MG63 (cell line): ENCODE results near the gene AOC2. TPM values are rescaled to one million over a fixed set of nuclear protein-coding genes. Genes with fewer than 3 reads are reported as not detected.
A peak's percentile ranks its signal among the peaks of the same experiment; 100 is the strongest.

Experiments used
- DNase-seq: peaks from one replicate; pipeline ENCODE4 v3.0.0-alpha.2; 2020
- H3K27me3 ChIP-seq: fragments of 250-450 bp; sonication (Bioruptor Pico); 2 replicates; pipeline ENCODE4 v1.5.1; 2020; ENCODE audit warnings: mild to moderate bottlenecking, moderate library complexity
- H3K36me3 ChIP-seq: fragments of 250-450 bp; sonication (Bioruptor Pico); 2 replicates; pipeline ENCODE4 v1.5.1; 2020; ENCODE audit warnings: mild to moderate bottlenecking, moderate library complexity
- H3K4me3 ChIP-seq: fragments of 250-450 bp; sonication (Bioruptor Pico); 2 replicates; pipeline ENCODE4 v1.5.1; 2020; ENCODE audit warnings: mild to moderate bottlenecking, moderate library complexity
- H3K9me3 ChIP-seq: fragments of 250-450 bp; sonication (Bioruptor Pico); 2 replicates; pipeline ENCODE4 v1.5.1; 2020; ENCODE audit warnings: mild to moderate bottlenecking, moderate library complexity
- total RNA-seq: library from RNA; depleted of rRNA; stranded (reverse); fragments of >200 nt; shearing (Covaris generic); gene quantifications from 2 replicates; pipeline ENCODE4 v1.2.3, GENCODE V29; 2014; ENCODE audit warnings: low replicate concordance; rRNA removed

Gene AOC2, protein sequence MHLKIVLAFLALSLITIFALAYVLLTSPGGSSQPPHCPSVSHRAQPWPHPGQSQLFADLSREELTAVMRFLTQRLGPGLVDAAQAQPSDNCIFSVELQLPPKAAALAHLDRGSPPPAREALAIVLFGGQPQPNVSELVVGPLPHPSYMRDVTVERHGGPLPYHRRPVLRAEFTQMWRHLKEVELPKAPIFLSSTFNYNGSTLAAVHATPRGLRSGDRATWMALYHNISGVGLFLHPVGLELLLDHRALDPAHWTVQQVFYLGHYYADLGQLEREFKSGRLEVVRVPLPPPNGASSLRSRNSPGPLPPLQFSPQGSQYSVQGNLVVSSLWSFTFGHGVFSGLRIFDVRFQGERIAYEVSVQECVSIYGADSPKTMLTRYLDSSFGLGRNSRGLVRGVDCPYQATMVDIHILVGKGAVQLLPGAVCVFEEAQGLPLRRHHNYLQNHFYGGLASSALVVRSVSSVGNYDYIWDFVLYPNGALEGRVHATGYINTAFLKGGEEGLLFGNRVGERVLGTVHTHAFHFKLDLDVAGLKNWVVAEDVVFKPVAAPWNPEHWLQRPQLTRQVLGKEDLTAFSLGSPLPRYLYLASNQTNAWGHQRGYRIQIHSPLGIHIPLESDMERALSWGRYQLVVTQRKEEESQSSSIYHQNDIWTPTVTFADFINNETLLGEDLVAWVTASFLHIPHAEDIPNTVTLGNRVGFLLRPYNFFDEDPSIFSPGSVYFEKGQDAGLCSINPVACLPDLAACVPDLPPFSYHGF
- total RNA-seq: 0.36 TPM in 1 of 2 replicates, not detected in the other

DNA sequence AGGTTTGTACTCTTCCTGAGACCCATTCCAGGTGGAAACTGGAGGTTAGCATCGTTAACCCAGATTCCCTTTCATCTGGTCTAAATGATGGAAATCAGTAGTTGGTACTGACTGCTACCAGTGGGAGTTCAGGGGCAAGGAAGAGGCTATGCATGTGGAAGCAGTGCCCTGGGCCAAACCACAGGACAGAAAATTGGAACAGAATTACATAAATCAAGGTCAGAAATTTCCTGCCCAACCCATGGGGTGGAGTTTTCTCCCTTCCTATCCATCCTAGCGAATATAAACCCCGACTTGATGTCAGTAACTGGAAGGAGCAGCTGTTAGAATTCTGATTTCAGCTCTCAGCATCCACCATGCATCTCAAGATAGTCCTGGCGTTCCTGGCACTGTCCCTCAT, at the start of gene AOC2:
Gene AOC2, plus strand, starts transcription at position 310 of the 400 bp plus-strand sequence. Its CDS starts 47 bp downstream, at position 357.
- no peak within 1 kb of the TSS for H3K4me3 ChIP-seq
- H3K36me3 ChIP-seq: peaks cover 66% of the 10 kb centered on the region
- DNase-seq: no peak

DNA sequence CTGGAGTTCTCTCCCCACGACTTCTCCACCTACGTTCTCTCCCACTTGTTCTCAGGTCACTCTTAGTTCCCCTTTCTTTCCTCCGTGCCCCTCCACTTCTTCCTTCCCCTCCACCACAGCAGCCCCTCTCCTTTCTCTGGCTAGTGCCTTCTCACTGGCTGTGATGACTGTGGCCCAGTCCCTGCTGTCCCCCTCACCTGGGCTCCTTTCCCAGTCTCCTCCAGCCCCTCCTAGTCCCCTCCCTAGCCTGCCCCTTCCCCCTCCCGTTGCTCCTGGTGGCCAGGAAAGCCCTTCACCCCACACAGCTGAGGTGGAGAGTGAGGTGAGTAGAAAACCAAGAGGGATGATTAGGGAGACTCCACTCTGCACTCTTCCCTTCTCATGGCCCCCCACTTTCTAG, 49.3 kb upstream of the AOC2 start:
- Histone ChIP-seq H3K4me3 (no peak overlapping the region), H3K9me3 (no peaks in the 10 kb centered on the region), H3K36me3 (peaks cover 17% of the 10 kb centered on the region), H3K27me3 (no peaks in the 10 kb centered on the region)
- no peak for DNase-seq

More for the DNA sequence above, at the start of gene AOC2:
- Histone ChIP-seq H3K27me3 (no peaks in the 10 kb centered on the region), H3K9me3 (no peaks in the 10 kb centered on the region)

DNA sequence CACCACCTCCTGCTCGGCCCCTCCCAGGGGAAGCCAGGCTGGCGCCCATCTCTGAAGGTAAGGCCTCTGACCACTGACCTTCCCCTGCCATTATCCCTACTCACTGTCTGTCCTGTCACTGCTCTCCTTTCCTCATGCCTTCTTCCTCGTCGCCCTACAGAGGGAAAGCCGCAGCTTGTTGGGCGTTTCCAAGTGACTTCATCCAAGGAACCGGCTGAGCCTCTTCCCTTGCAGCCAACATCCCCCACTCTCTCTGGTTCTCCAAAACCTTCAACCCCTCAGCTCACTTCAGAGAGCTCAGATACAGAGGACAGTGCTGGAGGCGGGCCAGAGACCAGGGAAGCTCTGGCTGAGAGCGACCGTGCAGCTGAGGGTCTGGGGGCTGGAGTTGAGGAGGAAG, 48.9 kb upstream of the AOC2 start:
- Histone ChIP-seq H3K9me3 (no peaks in the 10 kb centered on the region), H3K4me3 (no peak overlapping the region), H3K27me3 (no peaks in the 10 kb centered on the region), H3K36me3 (peaks cover 17% of the 10 kb centered on the region)
- DNase-seq: no peak

DNA sequence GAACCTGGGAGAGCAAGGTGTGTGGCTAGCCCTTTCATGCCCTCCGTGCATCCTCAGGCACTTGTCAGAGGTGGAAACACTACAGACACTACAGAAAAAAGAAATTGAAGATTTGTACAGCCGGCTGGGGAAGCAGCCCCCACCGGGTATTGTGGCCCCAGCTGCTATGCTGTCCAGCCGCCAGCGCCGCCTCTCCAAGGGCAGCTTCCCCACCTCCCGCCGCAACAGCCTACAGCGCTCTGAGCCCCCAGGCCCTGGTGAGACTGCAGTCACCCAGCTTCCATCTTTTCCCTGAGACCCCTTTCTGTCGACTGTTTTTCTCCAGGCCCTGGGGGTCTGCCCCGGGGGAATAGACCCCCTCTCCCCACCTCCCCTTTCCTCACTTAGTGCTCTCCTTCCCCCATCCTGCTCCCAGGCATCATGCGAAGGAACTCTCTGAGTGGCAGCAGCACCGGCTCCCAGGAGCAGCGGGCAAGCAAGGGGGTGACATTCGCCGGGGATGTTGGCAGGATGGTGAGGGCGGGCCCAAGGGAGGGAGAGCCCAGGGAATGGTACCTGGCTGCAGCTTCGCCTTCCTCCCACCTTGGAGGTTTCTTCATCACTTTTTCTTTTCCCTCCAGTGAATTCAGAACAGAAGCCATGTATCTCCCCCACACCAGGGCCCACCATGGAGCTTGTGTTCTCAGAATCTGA, 48.2 kb upstream of the AOC2 start:
- no peak overlapping the region for H3K4me3 ChIP-seq
- no peaks in the 10 kb centered on the region for H3K27me3 ChIP-seq
- H3K9me3 ChIP-seq: no peaks in the 10 kb centered on the region
- no peak for DNase-seq
- peaks cover 17% of the 10 kb centered on the region for H3K36me3 ChIP-seq

DNA sequence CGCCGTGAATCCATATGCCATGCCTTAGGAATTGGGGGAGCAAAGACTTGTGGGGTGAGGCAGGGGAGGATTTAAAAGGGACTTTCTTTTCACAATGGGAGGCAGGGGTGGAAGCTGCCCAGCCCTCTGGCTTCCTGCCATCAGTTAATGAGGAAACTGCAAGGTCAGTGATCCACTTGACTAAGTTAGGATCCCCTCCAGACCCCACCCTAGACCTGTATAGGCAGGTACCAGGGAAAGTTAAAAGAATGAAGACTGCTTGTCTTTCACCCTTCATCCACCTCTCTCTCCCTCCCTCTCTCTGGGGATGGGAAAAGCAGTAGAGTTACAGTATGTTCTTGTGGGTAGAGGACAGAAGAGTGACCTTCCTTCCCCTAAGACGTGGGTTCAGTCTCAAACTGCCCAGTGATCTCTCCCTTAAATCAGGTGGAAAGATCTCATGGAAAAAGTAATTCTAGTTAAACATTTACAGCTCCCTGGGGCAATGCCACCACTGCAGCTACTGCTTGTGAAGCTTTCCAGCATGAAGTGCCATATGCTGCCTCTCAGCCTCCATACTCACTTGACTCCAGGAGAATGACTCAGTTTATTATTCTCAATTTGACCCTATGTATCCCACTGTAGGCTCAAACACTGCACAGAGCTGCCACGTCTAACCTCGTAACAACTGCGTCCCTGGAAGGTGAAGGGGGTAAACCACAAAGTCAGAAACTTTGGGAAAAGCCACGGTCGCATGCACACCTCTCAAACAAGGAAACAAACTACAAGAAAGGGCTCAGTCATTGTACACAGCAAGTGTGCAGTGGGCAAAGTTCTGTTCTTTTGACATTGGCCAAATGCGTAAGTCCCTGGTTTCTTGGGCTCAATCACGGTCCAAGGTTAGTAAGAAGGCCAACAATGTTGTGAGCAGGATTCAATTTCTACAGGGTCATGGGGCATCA, 47.0 kb upstream of the AOC2 start:
- H3K27me3 ChIP-seq: 0 out of 2 replicates have a peak, but pooled peaks cover 3% of the 10 kb centered on the region
- peaks cover 17% of the 10 kb centered on the region for H3K36me3 ChIP-seq
- no peak for DNase-seq
- H3K9me3 ChIP-seq: no peaks in the 10 kb centered on the region
- H3K4me3 ChIP-seq: peak overlapping the region; percentile 95

DNA sequence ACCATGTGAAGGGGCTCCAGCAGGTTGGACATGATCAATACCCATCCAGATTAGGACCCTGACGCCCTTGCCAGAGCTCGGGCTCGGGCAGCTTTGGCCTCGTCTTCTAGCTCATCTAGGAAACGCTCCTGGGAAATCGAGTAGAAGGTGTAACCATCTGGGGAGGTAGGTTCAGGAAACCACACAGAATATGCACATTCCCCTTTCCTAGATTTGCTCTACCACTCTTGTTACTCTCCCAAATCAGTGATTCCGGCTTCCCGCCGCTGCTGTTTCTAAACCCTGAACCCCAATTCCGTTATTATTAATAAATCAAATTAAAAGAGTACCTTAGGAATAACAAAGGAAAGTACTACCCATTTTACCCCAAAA, 46.4 kb upstream of the AOC2 start:
- H3K36me3 ChIP-seq: peaks cover 17% of the 10 kb centered on the region
- H3K9me3 ChIP-seq: no peaks in the 10 kb centered on the region
- no peak for DNase-seq
- 0 out of 2 replicates have a peak, but pooled peaks cover 3% of the 10 kb centered on the region for H3K27me3 ChIP-seq
- H3K4me3 ChIP-seq: peak overlapping the region; percentile 95

DNA sequence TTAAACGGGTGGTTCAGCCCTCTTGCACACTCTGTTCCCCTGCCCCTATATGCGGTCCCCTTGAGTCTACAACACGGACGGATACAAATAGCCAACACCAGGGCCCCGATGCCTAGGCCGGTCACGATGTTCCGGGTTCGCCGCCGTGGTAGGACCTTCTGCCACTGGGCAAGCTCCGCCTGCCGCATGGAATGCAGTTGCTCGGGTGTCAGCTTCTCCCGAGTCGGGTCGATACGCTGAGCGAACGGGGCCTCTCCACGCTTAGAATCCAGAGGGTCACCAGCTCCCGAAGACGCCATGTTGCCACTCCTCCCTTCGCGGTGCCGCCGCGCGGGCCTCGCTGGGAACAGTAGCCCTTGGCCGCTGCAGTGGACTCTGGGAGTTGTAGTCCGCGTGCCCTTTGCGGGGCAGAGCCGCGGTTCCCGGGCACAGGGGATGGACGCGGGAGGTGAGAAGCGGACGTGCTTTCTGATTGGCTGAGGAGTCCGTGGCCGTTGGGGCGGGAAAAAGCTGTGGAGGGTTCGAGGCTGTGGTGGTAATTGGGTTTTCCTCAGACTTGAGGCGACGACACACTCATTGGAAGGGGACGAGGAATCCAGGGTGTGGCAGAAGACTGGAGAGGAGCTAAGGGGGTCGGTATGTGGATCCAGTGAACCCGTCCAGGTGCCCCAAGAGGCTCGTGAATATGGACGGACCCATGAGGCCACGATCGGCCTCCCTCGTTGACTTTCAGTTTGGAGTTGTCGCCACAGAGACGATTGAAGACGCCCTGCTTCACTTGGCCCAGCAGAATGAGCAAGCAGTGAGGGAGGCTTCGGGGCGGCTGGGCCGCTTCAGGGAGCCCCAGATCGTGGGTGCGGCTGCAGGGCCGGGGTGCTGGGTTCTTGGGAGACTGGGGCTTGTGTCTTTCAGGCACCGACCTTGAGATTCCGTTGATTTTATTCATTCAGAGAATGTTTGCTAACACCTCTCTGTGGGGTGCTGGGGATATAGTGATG, 45.7 kb upstream of the AOC2 start, which contains the start of the genes CNTD1 and COA3:
Gene CNTD1, plus strand, starts transcription at position 479 of the 998 bp plus-strand sequence. Its CDS starts 207 bp downstream, at position 686.
Gene COA3, minus strand, starts transcription at position 322 of the 998 bp plus-strand sequence. Its CDS starts 23 bp downstream, at position 299.
- peak; percentile 94 for DNase-seq
- H3K36me3 ChIP-seq: peaks cover 17% of the 10 kb centered on the region
- peak within 1 kb of the TSS; percentile 95 for H3K4me3 ChIP-seq
- 0 out of 2 replicates have a peak, but pooled peaks cover 3% of the 10 kb centered on the region for H3K27me3 ChIP-seq
- H3K9me3 ChIP-seq: no peaks in the 10 kb centered on the region

DNA sequence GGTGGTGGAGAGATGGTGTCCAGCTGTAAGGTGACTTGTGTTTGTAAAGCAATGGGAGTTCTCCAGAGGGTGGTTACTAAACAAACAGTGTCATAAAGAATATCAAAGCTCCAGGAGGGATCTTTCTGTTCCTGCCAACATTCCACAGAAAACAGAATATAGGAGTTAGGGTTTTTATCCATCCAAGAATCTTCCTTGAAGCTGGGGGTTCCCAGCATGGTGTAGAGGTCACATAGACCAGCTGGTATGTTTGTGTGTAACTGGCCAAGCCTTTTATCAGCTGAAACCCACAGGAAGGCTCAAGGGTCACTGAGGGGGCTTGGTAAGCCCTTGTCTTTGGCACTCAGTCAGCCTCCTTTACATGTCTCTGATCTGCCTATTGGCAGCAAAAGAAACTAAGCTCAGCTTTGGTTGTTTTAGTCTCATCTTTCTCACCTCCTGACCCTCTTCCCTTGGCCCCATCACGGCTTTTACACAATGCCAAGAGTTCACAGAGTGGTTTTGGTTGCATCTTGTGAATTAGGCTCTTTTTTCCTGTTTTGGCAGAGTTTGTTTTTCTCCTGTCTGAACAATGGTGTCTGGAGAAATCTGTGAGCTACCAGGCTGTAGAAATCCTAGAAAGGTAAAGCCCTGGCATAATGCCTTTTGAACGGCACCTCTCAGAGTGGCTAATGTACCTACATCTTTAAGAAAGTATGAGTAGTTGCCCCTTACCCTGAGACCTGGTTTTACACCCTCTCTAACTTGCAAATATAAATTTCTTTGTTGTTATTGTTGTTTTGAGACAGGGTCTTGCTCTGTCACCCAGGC, 41.1 kb upstream of the AOC2 start:
- no peaks in the 10 kb centered on the region for H3K9me3 ChIP-seq
- H3K27me3 ChIP-seq: 0 out of 2 replicates have a peak, but pooled peaks cover 3% of the 10 kb centered on the region
- H3K4me3 ChIP-seq: no peak overlapping the region
- peak; percentile 78 for DNase-seq
- no peaks in the 10 kb centered on the region; the same call in 1 of the 2 replicates for H3K36me3 ChIP-seq

DNA sequence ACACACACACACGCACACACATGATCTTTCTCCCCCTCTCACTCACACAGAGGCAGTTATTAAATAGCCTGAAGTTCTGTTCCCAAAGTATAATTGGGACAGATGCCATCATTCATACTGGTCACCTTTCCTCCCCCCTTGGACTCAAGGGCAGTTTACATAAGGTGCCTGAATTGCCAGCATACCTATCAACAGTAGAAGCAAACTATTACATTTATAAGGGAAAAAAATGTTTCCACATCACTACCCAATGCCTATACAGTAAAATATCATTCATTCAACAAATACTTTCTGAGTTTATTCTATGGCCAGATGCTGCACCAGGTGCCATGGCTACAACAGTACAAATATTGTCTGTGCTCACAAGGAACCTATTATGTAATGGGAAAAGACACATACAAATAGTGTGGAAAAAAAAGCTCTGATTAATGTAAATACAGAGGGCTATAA, 39.4 kb upstream of the AOC2 start:
- no peaks in the 10 kb centered on the region for H3K9me3 ChIP-seq
- 0 out of 2 replicates have a peak, but pooled peaks cover 3% of the 10 kb centered on the region for H3K27me3 ChIP-seq
- no peak for DNase-seq
- H3K36me3 ChIP-seq: 0 out of 2 replicates have a peak, but pooled peaks cover 6% of the 10 kb centered on the region
- H3K4me3 ChIP-seq: no peak overlapping the region

DNA sequence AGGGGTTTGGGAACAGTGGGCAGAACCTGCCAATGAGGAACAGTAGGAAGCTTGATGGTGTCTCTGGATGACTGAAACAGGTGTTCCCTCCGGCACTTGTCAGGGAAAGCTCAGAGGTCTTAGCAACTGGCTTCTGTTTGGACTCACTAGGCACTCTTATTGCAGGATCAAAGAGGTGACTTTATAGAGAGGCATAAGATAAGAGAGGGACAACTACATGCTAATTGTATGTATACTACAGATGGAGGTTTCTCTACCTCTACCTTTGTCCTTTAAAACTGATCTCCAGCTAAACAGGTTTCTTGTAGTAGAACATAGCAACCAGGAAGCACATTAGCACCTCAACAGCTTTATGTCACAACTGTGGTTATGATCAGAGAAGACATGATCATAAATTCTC, 38.1 kb upstream of the AOC2 start:
- H3K36me3 ChIP-seq: peaks cover 10% of the 10 kb centered on the region
- no peak for DNase-seq
- no peaks in the 10 kb centered on the region for H3K9me3 ChIP-seq
- H3K27me3 ChIP-seq: 0 out of 2 replicates have a peak, but pooled peaks cover 3% of the 10 kb centered on the region
- H3K4me3 ChIP-seq: no peak overlapping the region

DNA sequence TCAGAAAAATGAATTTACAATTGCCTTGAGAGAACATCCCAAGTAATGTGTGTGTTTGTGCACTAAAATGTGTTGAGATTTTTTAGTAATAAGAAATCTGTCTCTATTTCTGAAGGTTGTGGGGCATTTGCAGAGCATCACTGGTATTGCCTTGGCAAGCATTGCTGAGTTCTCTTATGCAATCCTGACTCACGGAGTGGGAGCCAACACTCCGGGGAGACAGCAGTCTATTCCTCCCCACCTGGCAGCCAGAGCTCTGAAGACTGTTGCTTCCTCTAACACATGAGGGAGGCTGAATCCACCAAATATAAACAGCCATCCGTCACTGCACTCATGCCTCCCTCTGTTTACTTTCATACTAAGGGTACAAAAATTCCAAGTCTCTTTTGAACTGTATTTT, 35.1 kb upstream of the AOC2 start:
- Histone ChIP-seq H3K4me3 (no peak overlapping the region), H3K27me3 (no peaks in the 10 kb centered on the region), H3K9me3 (no peaks in the 10 kb centered on the region), H3K36me3 (peaks cover 28% of the 10 kb centered on the region)
- peak; percentile 95 for DNase-seq

DNA sequence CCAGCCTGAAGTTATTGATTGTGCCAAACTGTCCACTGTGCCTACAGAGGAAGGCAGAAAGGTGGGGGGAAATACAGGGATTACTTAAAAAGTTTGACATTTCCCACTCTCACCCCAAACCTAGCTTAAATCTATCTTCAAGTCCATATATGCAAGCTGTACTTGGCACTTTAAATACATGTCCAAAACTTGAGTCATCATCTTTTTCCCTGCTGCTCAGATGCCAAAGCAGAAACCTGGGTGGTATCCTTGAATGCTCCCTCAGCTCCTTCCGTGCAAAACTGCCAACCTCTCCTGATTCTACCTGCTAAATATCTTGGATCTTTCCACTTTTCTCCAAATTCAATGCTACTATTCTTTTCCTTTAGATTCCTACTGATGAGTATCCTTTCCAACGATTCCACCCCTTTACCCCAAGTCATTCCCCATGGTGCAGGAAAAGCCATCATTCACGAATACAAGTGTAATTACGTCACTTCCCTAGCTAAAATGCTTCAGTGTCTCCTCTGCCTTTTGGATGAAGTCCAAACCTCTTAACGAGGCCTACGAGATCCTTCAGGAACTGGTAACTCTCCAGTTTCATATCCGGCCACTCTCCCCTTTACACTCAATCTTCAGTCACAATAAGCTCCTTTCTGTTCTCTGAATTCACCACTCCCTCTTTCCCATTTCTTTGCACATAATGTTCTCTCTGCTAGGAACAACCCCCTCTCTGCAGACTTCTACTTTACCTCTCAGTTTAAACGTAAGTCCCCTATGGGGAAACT, 29.6 kb upstream of the AOC2 start:
- Histone ChIP-seq H3K4me3 (no peak overlapping the region), H3K27me3 (no peaks in the 10 kb centered on the region)

DNA sequence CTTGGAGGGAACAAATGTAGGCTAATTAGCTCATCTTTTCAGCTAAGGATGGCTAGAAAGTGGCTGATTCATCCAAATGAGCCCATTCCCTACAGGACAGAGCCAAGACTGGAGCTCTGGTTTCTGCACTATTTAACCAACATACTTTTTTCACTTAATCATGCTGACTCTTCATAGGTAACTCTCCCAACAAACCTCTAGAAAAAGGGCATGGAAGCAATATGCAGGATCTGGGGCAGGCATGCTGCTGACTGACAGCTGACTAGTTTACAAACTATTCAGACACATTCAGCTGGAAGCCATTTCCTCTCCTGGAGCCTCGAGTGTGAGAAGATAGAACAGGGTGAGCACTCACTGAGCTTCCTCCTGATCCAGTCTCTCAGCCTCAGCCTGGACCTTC, 26.5 kb upstream of the AOC2 start:
- Histone ChIP-seq H3K27me3 (no peaks in the 10 kb centered on the region), H3K36me3 (peaks cover 87% of the 10 kb centered on the region), H3K4me3 (no peak overlapping the region), H3K9me3 (no peaks in the 10 kb centered on the region)
- DNase-seq: no peak

More for the DNA sequence above, 29.6 kb upstream of the AOC2 start:
- DNase-seq: peak; percentile 4
- peaks cover 72% of the 10 kb centered on the region for H3K36me3 ChIP-seq
- H3K9me3 ChIP-seq: no peaks in the 10 kb centered on the region
